CD14-positive monocyte (primary cell): Measurements from ENCODE around the gene AURKA. TPM values are rescaled to one million over a fixed set of nuclear protein-coding genes. Genes with fewer than 3 reads are reported as not detected.
A peak's percentile ranks its signal among the peaks of the same experiment; 100 is the strongest.

Experiments used
- DNase-seq, 3 donors: peaks; one replicate each; pipeline ENCODE4 v3.0.0-alpha.2; 2011 to 2022
- H2AFZ ChIP-seq: 2 replicates; pipeline ENCODE4 v1.6.0; 2012; ENCODE audit warnings: mild to moderate bottlenecking, low read depth, low read length, inconsistent platforms; ENCODE audit not compliant: insufficient read depth, poor library complexity, severe bottlenecking
- H3K27ac ChIP-seq, 2 donors: 1 replicate in 1 of 2; 2 replicates in 1 of 2; pipeline ENCODE4 v1.5.1; 2012 to 2013; ENCODE audit warnings: low read length in 2 of 2, control low read depth in 1 of 2, inconsistent platforms in 1 of 2, low read depth in 1 of 2, mild to moderate bottlenecking in 1 of 2
- H3K27me3 ChIP-seq, 2 donors: one replicate each; pipeline versions ENCODE4 v1.6.0 to v1.6.1; 2011 to 2013; ENCODE audit warnings: low read length in 2 of 2; ENCODE audit not compliant: control insufficient read depth in 2 of 2, insufficient read depth in 2 of 2
- H3K36me3 ChIP-seq, 2 donors: replicated peaks in 1 of 2; 1 replicate in 1 of 2; 2 replicates in 1 of 2; pipeline versions ENCODE4 v1.5.1 to v1.6.1; 2012 to 2013; ENCODE audit warnings: low read length in 2 of 2, control low read depth in 1 of 2, inconsistent platforms in 1 of 2, mild to moderate bottlenecking in 1 of 2; ENCODE audit not compliant: insufficient read depth in 2 of 2, control insufficient read depth in 1 of 2
- H3K4me1 ChIP-seq, 2 donors: 1 replicate in 1 of 2; 2 replicates in 1 of 2; pipeline versions ENCODE4 v1.5.1 to v1.6.1; 2012 to 2013; ENCODE audit warnings: low read length in 2 of 2, control low read depth in 1 of 2, inconsistent platforms in 1 of 2, mild to moderate bottlenecking in 1 of 2, moderate library complexity in 1 of 2; ENCODE audit not compliant: insufficient read depth in 2 of 2, control insufficient read depth in 1 of 2
- H3K4me2 ChIP-seq: replicated peaks from 2 replicates; pipeline ENCODE3; 2012; ENCODE audit warnings: low read length, moderate library complexity, mild to moderate bottlenecking; ENCODE audit not compliant: poor library complexity, severe bottlenecking; ENCODE audit errors: extremely low read depth
- H3K4me3 ChIP-seq, 3 experiments: fragments of 200-600 bp in 1 of 3; sonication (generic) in 1 of 3; replicated peaks in 1 of 3; 1 replicate in 2 of 3; 2 replicates in 1 of 3; pipeline ENCODE4 v1.5.1; 2011 to 2013; ENCODE audit warnings: low read length in 3 of 3, mild to moderate bottlenecking in 3 of 3, control low read depth in 2 of 3, low read depth in 2 of 3, inconsistent platforms in 1 of 3, moderate library complexity in 1 of 3
- H3K79me2 ChIP-seq: 2 replicates; pipeline ENCODE4 v1.6.0; 2012; ENCODE audit warnings: mild to moderate bottlenecking, control low read depth, inconsistent platforms, low read length, moderate library complexity; ENCODE audit not compliant: insufficient read depth
- H3K9ac ChIP-seq: 2 replicates; pipeline ENCODE4 v1.6.0; 2017; ENCODE audit warnings: low read length, mild to moderate bottlenecking; ENCODE audit not compliant: insufficient read depth, poor library complexity, severe bottlenecking
- H3K9me3 ChIP-seq, 2 donors: replicated peaks in 1 of 2; 1 replicate in 1 of 2; 2 replicates in 1 of 2; pipeline versions ENCODE4 v1.5.1 to v1.6.1; 2012 to 2013; ENCODE audit warnings: low read length in 2 of 2, control low read depth in 1 of 2; ENCODE audit not compliant: control insufficient read depth in 1 of 2, insufficient read depth in 1 of 2
- H4K20me1 ChIP-seq: 2 replicates; pipeline ENCODE4 v1.6.0; 2012; ENCODE audit warnings: mild to moderate bottlenecking, low read length, control low read depth, moderate library complexity; ENCODE audit not compliant: insufficient read depth
- H3K27ac Mint-ChIP-seq, 7 donors: one replicate each; pipeline ENCODE4 v1.8.0; 2020; ENCODE audit warnings: mild to moderate bottlenecking in 7 of 7, mixed read lengths in 7 of 7, moderate library complexity in 6 of 7, inconsistent platforms in 2 of 7
- H3K27me3 Mint-ChIP-seq, 3 donors: one replicate each; pipeline ENCODE4 v1.8.0; 2021 to 2022; ENCODE audit warnings: low read depth in 3 of 3, mild to moderate bottlenecking in 3 of 3, mixed read lengths in 3 of 3, moderate library complexity in 3 of 3, inconsistent platforms in 1 of 3
- H3K36me3 Mint-ChIP-seq, 2 donors: one replicate each; pipeline ENCODE4 v1.8.0; 2020; ENCODE audit warnings: mixed read lengths in 2 of 2, inconsistent platforms in 1 of 2, mild to moderate bottlenecking in 1 of 2
- H3K4me1 Mint-ChIP-seq: one replicate; pipeline ENCODE4 v1.8.0; 2020; ENCODE audit warnings: mild to moderate bottlenecking, mixed read lengths
- H3K4me3 Mint-ChIP-seq, 2 donors: one replicate each; pipeline ENCODE4 v1.8.0; 2020; ENCODE audit warnings: mild to moderate bottlenecking in 2 of 2, mixed read lengths in 2 of 2, moderate library complexity in 1 of 2
- H3K9me3 Mint-ChIP-seq, 7 donors: one replicate each; pipeline ENCODE4 v1.8.0; 2020 to 2022; ENCODE audit warnings: mixed read lengths in 7 of 7, mild to moderate bottlenecking in 6 of 7, moderate library complexity in 6 of 7, inconsistent platforms in 2 of 7
- WGBS: methylation state at CpG from one replicate; pipeline ENCODE4 v1.1.5; 2013; ENCODE audit warnings: missing lambda C conversion rate; ENCODE audit not compliant: insufficient coverage; 5-methylcytosine and 5-hydroxymethylcytosine counted together
- intact Hi-C, 2 donors: fragments of 100-400 bp; cut with micrococcal nuclease; formaldehyde crosslinking; loops; one replicate each; pipeline versions ENCODE4 v1.15.0 to v1.15.1; 2023
- polyA plus RNA-seq, 3 donors: library from polyadenylated mRNA; depleted of rRNA in 1 of 3; unstranded in 2 of 3; stranded (reverse) in 1 of 3; fragments of 300-500 nt in 2 of 3; fragments of >200 nt in 1 of 3; fragmentation: Illumina TruSeq in 2 of 3; gene quantifications; 1 replicate in 2 of 3; 2 replicates in 1 of 3; pipeline ENCODE4 v1.2.3, GENCODE V29; 2012 to 2021
- TF ChIP-seq, protein P1 (sequence below): fragments of 200-600 bp; IDR thresholded peaks from one replicate; pipeline ENCODE4 v1.8.0; 2022; ENCODE audit warnings: antibody characterized with exemption, mild to moderate bottlenecking

The AURKA gene
- polyA plus RNA-seq, 3 donors: 1.4 to 1.7 (median 1.5) TPM

DNA sequence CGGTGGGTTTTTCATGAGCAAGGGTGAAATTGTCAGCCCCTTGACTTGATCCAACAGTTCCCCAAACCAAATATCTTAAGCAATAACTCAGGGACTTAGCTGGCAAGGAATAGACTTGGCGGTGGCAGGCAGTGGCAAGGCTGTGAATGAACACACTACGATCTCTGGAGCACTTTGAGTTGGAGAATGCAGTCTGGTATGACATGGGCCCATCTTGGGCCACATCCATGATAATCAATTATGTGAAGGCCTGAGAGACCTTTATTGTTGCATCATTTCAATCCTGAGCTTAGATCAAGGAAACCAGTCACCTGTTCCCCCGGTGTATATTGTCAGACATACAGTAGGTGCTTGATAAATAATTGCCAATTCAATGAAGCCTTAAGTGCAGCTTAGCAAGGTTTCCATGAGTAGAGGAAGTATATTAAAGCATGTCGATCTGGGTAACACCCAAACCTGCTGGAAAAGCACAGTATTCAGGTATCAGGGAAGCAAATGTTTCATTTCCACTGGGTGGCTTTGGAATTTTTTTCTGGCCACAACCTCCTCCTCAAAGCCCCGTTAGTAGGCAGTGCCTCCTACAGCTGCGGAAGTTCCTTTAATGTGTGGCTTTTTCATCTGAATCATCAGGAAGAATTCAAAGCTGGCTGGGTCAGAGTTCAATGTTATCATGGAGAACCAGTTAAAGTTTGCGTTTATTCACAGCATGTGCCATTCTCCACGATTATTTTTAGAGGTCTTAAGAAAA, 30.2 kb upstream of the AURKA start:
- Histone ChIP-seq H4K20me1 (peaks cover 5% of the 10 kb centered on the region), H3K4me1 (peaks cover 84 to 88% of the 10 kb centered on the region in 2 donors), H3K79me2 (no peaks in the 10 kb centered on the region), H3K4me3 (peak overlapping the region in 1 of 3 experiments; percentile 29), H3K36me3 (no peaks in the 10 kb centered on the region), H2AFZ (no peak overlapping the region), H3K9ac (no peak overlapping the region), H3K27me3 (peaks cover 7 to 9% of the 10 kb centered on the region in 2 donors), H3K27ac (no peak overlapping the region), H3K4me2 (peak overlapping the region; percentile 46), H3K9me3 (no peaks in the 10 kb centered on the region)
- TF ChIP-seq, protein P1, sequence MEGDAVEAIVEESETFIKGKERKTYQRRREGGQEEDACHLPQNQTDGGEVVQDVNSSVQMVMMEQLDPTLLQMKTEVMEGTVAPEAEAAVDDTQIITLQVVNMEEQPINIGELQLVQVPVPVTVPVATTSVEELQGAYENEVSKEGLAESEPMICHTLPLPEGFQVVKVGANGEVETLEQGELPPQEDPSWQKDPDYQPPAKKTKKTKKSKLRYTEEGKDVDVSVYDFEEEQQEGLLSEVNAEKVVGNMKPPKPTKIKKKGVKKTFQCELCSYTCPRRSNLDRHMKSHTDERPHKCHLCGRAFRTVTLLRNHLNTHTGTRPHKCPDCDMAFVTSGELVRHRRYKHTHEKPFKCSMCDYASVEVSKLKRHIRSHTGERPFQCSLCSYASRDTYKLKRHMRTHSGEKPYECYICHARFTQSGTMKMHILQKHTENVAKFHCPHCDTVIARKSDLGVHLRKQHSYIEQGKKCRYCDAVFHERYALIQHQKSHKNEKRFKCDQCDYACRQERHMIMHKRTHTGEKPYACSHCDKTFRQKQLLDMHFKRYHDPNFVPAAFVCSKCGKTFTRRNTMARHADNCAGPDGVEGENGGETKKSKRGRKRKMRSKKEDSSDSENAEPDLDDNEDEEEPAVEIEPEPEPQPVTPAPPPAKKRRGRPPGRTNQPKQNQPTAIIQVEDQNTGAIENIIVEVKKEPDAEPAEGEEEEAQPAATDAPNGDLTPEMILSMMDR: no peak
- DNase-seq: peak; percentile 46 to 78 (median 76)
- 17% methylated on average over 5 of the region's 9 CpGs for WGBS
- H3K27ac Mint-ChIP-seq: peak overlapping the region in 6 of 7 donors; percentile 26 to 83 (median 72)
- peak overlapping the region in 1 of 2 donors; percentile 62 for H3K4me3 Mint-ChIP-seq
- no peaks in the 10 kb centered on the region for H3K9me3 Mint-ChIP-seq
- intact Hi-C loops: loop anchor here (5.0 kb wide), 2 partner anchors 40 to 45 kb away; partner anchors contain the start of gene RTF2 (in 1 of the 2)
- peaks cover 85% of the 10 kb centered on the region for H3K4me1 Mint-ChIP-seq
- H3K27me3 Mint-ChIP-seq: peaks cover 16 to 30% (median 18%) of the 10 kb centered on the region in 3 donors
- peaks cover 35 to 40% of the 10 kb centered on the region in 2 donors for H3K36me3 Mint-ChIP-seq

DNA sequence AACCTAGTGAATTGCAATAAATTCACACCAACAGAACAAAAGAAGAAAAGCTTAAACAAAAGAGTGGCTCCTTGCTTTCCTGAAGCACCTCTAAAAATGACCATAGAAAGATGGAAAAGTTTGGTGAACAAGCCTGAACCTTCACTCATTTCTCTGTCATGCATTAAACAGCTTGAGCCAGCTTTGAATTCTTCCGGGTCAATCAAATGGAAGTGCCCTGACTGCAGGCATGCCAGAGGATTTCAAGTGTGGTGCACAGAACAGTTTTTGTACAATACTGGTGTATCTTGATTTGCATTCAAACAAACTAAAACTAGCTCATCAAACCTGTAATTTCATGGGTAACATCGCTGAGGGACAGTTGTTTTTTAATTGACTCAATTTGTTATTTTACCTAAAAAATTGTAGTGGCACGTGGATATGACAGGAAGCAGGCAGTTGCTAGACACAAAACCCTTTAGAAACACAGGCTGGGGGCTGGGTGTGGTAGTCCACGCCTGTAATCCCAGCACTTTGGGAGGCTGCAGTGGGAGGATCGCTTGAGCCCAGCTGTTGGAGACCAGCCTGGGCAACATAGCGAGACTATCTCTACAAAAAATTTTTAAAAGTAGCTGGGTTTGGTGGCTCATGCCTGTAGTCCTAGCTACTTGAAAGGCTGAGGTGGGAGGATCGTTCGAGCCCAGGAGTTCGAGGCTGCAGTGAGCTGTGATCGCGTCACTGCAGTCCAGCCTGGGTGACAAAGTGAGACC, 29.1 kb upstream of the AURKA start:
- H3K4me1 ChIP-seq: peaks cover 81 to 87% of the 10 kb centered on the region in 2 donors
- no peak overlapping the region for H2AFZ ChIP-seq
- peak overlapping the region; percentile 20 to 60 for H3K4me3 Mint-ChIP-seq
- no peak overlapping the region for H3K9ac ChIP-seq
- TF ChIP-seq, protein P1: no peak
- H3K27ac ChIP-seq: no peak overlapping the region
- H3K36me3 Mint-ChIP-seq: peaks cover 38 to 44% of the 10 kb centered on the region in 2 donors
- peaks cover 85% of the 10 kb centered on the region for H3K4me1 Mint-ChIP-seq
- H3K4me2 ChIP-seq: no peak overlapping the region
- no peak for DNase-seq
- no peaks in the 10 kb centered on the region for H4K20me1 ChIP-seq
- intact Hi-C loops: loop anchor here (5.0 kb wide), 2 partner anchors 41 to 46 kb away; partner anchors contain the start of gene RTF2 (in 1 of the 2)
- no peaks in the 10 kb centered on the region for H3K36me3 ChIP-seq
- no peaks in the 10 kb centered on the region for H3K9me3 ChIP-seq
- peaks cover 5 to 9% of the 10 kb centered on the region in 2 donors for H3K27me3 ChIP-seq
- WGBS: 63% methylated on average over 5 of the region's 11 CpGs
- no peak overlapping the region for H3K4me3 ChIP-seq
- no peaks in the 10 kb centered on the region for H3K9me3 Mint-ChIP-seq
- H3K27me3 Mint-ChIP-seq: peaks cover 14 to 25% (median 15%) of the 10 kb centered on the region in 3 donors
- H3K27ac Mint-ChIP-seq: peak overlapping the region in 4 of 7 donors; percentile 23 to 40 (median 30)
- no peaks in the 10 kb centered on the region for H3K79me2 ChIP-seq
